Activated T-helper 17 cell treated with anti-CD3 and anti-CD28 coated beads, Interleukin-2, amount 50 U/mL, for 72 hours (primary cell): ENCODE data around the gene CPAMD8. TPM values are rescaled to one million over a fixed set of nuclear protein-coding genes. Genes with fewer than 3 reads are reported as not detected.

Experiments used
- ATAC-seq: fragments of 150-1000 bp; cut with Tn5 transposase; replicated peaks from 2 replicates; pipeline ENCODE4 v1.10.0; 2021; ENCODE audit warnings: mild to moderate bottlenecking, moderate library complexity
- H3K27ac Mint-ChIP-seq: one replicate; pipeline ENCODE4 v1.8.0; 2022; ENCODE audit warnings: mixed read lengths
- H3K27me3 Mint-ChIP-seq: one replicate; pipeline ENCODE4 v1.8.0; 2022; ENCODE audit warnings: mixed read lengths
- H3K36me3 Mint-ChIP-seq: one replicate; pipeline ENCODE4 v1.8.0; 2022; ENCODE audit warnings: low read depth, mild to moderate bottlenecking, mixed read lengths
- H3K4me1 Mint-ChIP-seq: one replicate; pipeline ENCODE4 v1.8.0; 2022; ENCODE audit warnings: mixed read lengths
- H3K4me3 Mint-ChIP-seq: one replicate; pipeline ENCODE4 v1.8.0; 2022; ENCODE audit warnings: mild to moderate bottlenecking, mixed read lengths
- H3K9me3 Mint-ChIP-seq: one replicate; pipeline ENCODE4 v1.8.0; 2022; ENCODE audit warnings: mixed read lengths
- total RNA-seq, 2 donors: library from RNA; stranded (reverse); gene quantifications; one replicate each; pipeline ENCODE4 v1.2.3, GENCODE V29; 2022

The CPAMD8 gene
- total RNA-seq, 2 donors from 2014 or later = 0.11 to 6.5 TPM

DNA sequence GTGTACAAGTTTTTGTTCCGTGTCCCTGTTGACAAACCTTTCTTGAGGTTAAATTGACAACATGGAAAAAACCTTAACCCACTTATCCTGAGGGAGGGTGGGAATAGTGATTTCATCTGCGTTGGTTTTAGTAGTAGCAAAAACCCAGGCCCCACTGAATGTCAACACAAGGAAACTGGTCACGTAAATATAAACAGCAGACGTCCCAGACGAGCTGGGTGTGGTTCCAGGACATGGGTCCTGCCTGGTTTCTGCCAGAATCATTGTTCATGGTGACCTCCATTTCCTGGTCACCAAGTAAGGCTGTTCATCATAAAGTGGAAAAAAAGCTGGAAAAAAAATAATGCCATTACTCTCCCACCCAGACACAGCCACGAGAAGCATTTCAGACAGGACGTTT, 154.7 kb downstream of the CPAMD8 start:
- Mint-ChIP-seq H3K27ac (no peak overlapping the region), H3K36me3 (peaks cover 71% of the 10 kb centered on the region), H3K9me3 (no peaks in the 10 kb centered on the region), H3K4me3 (no peak overlapping the region), H3K4me1 (peaks cover 12% of the 10 kb centered on the region), H3K27me3 (no peaks in the 10 kb centered on the region)
- no peak for ATAC-seq

DNA sequence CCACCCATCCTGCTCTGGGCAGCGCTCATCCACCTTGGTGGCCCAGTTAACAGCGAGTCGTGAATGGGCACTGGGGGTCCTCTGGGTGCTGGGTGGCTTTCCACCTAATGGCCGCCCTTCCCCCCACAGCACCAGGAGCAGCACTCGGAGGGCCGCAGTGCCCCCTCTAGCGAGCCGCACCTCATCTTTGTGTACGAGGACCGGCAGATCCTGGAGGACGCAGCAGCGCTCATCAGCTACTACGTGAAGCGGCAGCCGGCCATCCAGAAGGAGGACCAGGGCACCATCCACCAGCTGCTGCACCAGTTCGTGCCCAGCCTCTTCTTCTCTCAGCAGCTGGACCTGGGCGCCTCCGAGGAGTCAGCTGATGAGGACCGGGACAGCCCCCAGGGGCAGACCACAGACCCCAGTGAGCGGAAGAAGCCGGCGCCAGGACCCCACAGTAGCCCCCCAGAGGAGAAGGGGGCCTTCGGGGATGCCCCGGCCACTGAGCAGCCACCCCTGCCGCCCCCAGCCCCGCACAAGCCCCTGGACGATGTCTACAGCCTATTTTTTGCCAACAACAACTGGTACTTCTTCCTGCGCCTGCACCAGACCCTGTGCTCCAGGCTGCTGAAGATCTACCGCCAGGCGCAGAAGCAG, 157.2 kb downstream of the CPAMD8 start:
- Mint-ChIP-seq H3K4me3 (no peak overlapping the region), H3K9me3 (no peaks in the 10 kb centered on the region), H3K36me3 (peaks cover 76% of the 10 kb centered on the region), H3K27ac (no peak overlapping the region), H3K27me3 (no peaks in the 10 kb centered on the region), H3K4me1 (peaks cover 8% of the 10 kb centered on the region)
- no peak for ATAC-seq

- H3K27ac Mint-ChIP-seq = no peak overlapping the region
- H3K27me3 Mint-ChIP-seq = no peaks in the 10 kb centered on the region
- H3K9me3 Mint-ChIP-seq = no peaks in the 10 kb centered on the region
- ATAC-seq = no peak
- no peaks in the 10 kb centered on the region for H3K4me1 Mint-ChIP-seq
- H3K4me3 Mint-ChIP-seq = no peak overlapping the region
- peaks cover 76% of the 10 kb centered on the region for H3K36me3 Mint-ChIP-seq
Observed at GRCh38 chr19:16868423-16869130, 158.0 kb downstream of the CPAMD8 start.

GRCh38 chr19:16867211-16867610, 159.4 kb downstream of the CPAMD8 start:
- Mint-ChIP-seq H3K9me3 (no peaks in the 10 kb centered on the region), H3K36me3 (peaks cover 79% of the 10 kb centered on the region), H3K4me1 (no peaks in the 10 kb centered on the region), H3K27me3 (no peaks in the 10 kb centered on the region), H3K4me3 (no peak overlapping the region), H3K27ac (no peak overlapping the region)
- ATAC-seq = no peak

GRCh38 chr19:16862826-16863415, 163.7 kb downstream of the CPAMD8 start:
- ATAC-seq = no peak
- Mint-ChIP-seq H3K9me3 (no peaks in the 10 kb centered on the region), H3K27ac (no peak overlapping the region), H3K4me1 (no peaks in the 10 kb centered on the region), H3K27me3 (no peaks in the 10 kb centered on the region), H3K4me3 (no peak overlapping the region), H3K36me3 (peaks cover 60% of the 10 kb centered on the region)

- Mint-ChIP-seq H3K4me3 (no peak overlapping the region), H3K36me3 (peaks cover 57% of the 10 kb centered on the region), H3K27ac (no peak overlapping the region), H3K9me3 (no peaks in the 10 kb centered on the region), H3K4me1 (no peaks in the 10 kb centered on the region), H3K27me3 (no peaks in the 10 kb centered on the region)
- no peak for ATAC-seq
Observed at GRCh38 chr19:16861834-16862233, 164.8 kb downstream of the CPAMD8 start.

DNA sequence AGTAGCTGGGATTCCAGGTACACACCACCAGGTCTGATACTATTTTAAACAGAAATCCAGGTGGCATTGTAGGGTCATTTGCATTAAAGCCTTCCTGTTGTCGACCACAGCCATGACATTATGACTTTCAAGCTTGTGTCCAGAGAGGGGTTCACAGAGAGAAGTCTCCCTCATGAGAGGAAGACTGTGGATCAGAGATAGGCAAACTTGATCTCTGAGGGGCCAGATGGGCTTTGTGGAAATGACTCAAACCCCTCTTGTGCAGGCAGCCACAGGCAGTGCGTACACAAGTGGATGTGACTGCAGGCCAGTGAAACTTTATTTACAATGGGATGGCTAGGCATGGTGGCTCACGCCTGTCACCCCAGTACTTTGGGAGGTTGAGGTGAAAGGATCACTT, 165.6 kb downstream of the CPAMD8 start:
- H3K27ac Mint-ChIP-seq = no peak overlapping the region
- H3K4me1 Mint-ChIP-seq = no peaks in the 10 kb centered on the region
- no peak overlapping the region for H3K4me3 Mint-ChIP-seq
- no peaks in the 10 kb centered on the region for H3K9me3 Mint-ChIP-seq
- H3K36me3 Mint-ChIP-seq = peaks cover 57% of the 10 kb centered on the region
- ATAC-seq = no peak
- H3K27me3 Mint-ChIP-seq = no peaks in the 10 kb centered on the region

DNA sequence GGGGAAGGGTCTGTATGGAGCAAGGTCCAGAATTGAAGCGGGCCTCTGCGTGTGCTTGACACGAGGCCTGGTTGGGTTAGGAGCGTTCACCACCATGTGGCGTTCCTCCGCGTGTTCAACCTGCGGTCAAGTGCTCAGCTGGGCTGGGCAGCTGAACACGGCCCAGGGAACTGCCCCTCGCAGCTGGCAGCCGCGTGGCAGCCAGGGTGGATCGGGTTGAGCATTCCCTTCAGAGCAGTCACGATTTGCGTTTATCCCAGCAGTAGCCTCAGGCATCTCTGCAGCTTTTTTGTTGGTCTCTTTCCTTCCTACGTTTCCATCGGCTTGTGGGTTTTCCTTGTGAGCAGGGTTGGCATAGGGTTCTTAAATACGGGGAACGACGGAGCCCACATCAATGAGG, 166.5 kb downstream of the CPAMD8 start:
- Mint-ChIP-seq H3K9me3 (no peaks in the 10 kb centered on the region), H3K27me3 (no peaks in the 10 kb centered on the region), H3K4me1 (no peaks in the 10 kb centered on the region), H3K4me3 (no peak overlapping the region), H3K36me3 (peaks cover 51% of the 10 kb centered on the region), H3K27ac (no peak overlapping the region)
- no peak for ATAC-seq

GRCh38 chr19:16859626-16860025, 167.0 kb downstream of the CPAMD8 start:
- no peak overlapping the region for H3K27ac Mint-ChIP-seq
- H3K9me3 Mint-ChIP-seq = no peaks in the 10 kb centered on the region
- no peak overlapping the region for H3K4me3 Mint-ChIP-seq

GRCh38 chr19:16856091-16856490, 170.5 kb downstream of the CPAMD8 start:
- Mint-ChIP-seq H3K9me3 (no peaks in the 10 kb centered on the region), H3K27me3 (no peaks in the 10 kb centered on the region), H3K27ac (no peak overlapping the region), H3K4me1 (no peaks in the 10 kb centered on the region), H3K36me3 (peaks cover 58% of the 10 kb centered on the region), H3K4me3 (no peak overlapping the region)
- ATAC-seq = no peak

More at GRCh38 chr19:16859626-16860025, 167.0 kb downstream of the CPAMD8 start:
- no peak for ATAC-seq
- Mint-ChIP-seq H3K4me1 (no peaks in the 10 kb centered on the region), H3K36me3 (peaks cover 53% of the 10 kb centered on the region), H3K27me3 (no peaks in the 10 kb centered on the region)

DNA sequence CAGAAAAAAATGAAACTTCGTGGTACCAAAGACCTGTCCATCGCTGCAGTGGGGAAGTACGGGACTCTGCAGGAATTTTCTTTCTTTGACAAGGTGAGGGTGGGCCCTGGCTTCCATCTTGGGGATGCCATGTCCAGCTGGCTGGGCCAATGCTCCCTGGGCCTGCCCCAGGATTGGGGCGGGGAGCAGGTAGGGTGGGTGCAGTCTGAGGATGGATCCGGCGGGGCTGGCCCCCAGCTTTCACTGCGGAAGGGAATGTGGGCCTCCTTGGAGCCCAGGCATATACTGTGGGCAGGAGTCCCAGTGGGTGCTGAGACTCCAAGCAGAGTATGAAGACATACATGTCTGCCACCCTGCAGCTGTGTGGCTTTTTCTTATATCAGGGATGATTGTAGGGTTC, 173.5 kb downstream of the CPAMD8 start:
- H3K36me3 Mint-ChIP-seq = peaks cover 85% of the 10 kb centered on the region
- ATAC-seq = no peak
- H3K27ac Mint-ChIP-seq = no peak overlapping the region
- H3K4me1 Mint-ChIP-seq = no peaks in the 10 kb centered on the region
- H3K27me3 Mint-ChIP-seq = no peaks in the 10 kb centered on the region
- no peak overlapping the region for H3K4me3 Mint-ChIP-seq
- no peaks in the 10 kb centered on the region for H3K9me3 Mint-ChIP-seq

DNA sequence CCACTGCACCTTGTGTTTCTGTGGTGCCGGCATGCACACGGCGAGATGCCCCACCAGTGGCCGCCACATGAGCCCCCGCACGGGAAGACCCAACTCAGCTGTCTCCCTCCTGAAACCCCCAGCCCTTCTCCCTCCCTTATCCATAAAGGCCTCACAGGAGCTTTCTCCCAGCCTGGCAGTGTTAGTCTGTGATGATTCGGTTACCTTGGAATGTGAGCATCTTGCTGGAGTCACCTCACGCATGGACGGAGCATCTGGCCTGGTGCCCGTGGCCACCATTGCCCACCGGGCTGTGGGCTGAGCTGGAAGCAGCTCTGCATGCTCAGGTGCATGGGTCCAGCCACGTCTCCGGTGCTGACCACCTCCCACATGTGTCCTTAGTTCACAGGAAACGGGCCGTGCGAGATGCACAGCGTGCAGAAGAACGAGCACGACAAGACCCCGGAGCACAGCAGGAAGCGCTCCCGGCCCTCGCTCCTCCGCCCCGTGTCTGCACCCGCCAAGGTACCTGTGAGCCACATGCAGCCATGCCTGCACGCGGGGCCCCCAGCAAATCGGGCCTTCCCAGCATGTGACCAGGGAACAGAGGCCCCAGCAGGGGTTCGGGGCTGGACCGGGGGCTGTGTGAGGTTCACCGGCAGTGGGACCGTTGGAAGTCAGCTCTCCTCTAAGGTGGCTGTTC, 175.4 kb downstream of the CPAMD8 start:
- H3K27me3 Mint-ChIP-seq = no peaks in the 10 kb centered on the region
- ATAC-seq = no peak
- peaks cover 89% of the 10 kb centered on the region for H3K36me3 Mint-ChIP-seq
- H3K9me3 Mint-ChIP-seq = no peaks in the 10 kb centered on the region
- no peak overlapping the region for H3K4me3 Mint-ChIP-seq
- H3K27ac Mint-ChIP-seq = no peak overlapping the region
- H3K4me1 Mint-ChIP-seq = no peaks in the 10 kb centered on the region

- Mint-ChIP-seq H3K4me3 (no peak overlapping the region), H3K9me3 (no peaks in the 10 kb centered on the region), H3K27me3 (no peaks in the 10 kb centered on the region), H3K4me1 (no peaks in the 10 kb centered on the region), H3K36me3 (peaks cover 96% of the 10 kb centered on the region), H3K27ac (no peak overlapping the region)
- no peak for ATAC-seq
Observed at GRCh38 chr19:16850133-16850532, 176.5 kb downstream of the CPAMD8 start.

DNA sequence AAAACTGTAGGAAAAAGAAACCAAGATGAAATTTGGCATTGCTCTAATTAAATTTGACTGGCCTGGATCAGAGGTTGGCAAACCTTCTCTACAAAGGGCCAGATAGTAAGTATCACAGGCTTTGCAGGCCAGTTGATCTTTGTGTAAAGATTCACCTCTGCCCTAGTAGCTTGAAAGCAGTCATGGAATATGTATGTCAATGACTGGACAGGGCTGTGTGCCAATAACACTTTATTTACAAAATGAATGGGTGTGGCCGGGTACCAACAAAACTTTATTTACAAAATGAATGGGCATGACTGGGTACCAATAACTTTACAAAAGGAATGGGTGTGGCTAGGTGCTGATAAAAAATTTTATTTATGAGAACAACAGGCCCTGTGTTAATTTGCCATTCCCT, 177.4 kb downstream of the CPAMD8 start:
- Mint-ChIP-seq H3K36me3 (peaks cover 96% of the 10 kb centered on the region), H3K4me1 (no peaks in the 10 kb centered on the region), H3K9me3 (no peaks in the 10 kb centered on the region), H3K4me3 (no peak overlapping the region), H3K27me3 (no peaks in the 10 kb centered on the region), H3K27ac (no peak overlapping the region)
- no peak for ATAC-seq

- no peaks in the 10 kb centered on the region for H3K4me1 Mint-ChIP-seq
- H3K27ac Mint-ChIP-seq = no peak overlapping the region
- no peak for ATAC-seq
- H3K9me3 Mint-ChIP-seq = no peaks in the 10 kb centered on the region
- H3K4me3 Mint-ChIP-seq = no peak overlapping the region
- H3K36me3 Mint-ChIP-seq = peaks cover 100% of the 10 kb centered on the region
- H3K27me3 Mint-ChIP-seq = no peaks in the 10 kb centered on the region
Observed at GRCh38 chr19:16847430-16847829, 179.2 kb downstream of the CPAMD8 start.
